Astrocyte of the spinal cord (primary cell): ENCODE data around the gene KRT33A.
"Not testable (repeated sequence)": the region's sequence is repeated elsewhere in the genome, so short reads cannot be mapped to it uniquely, and the experiment has no call there.

ENCODE experiments used
- DNase-seq: peaks from one replicate; pipeline ENCODE4 v3.0.0; 2011; ENCODE audit warnings: low read depth, low spot score
- H3K4me3 ChIP-seq: 2 replicates; pipeline ENCODE4 v1.5.1; 2011; ENCODE audit warnings: low read depth, mild to moderate bottlenecking, low read length, moderate library complexity
- CTCF ChIP-seq: IDR thresholded peaks from 2 replicates; pipeline ENCODE4 v1.5.1; 2012; ENCODE audit warnings: low read depth, mild to moderate bottlenecking, low read length, inconsistent platforms
- in situ Hi-C: cut with HindIII; loops from 2 replicates; pipeline ENCODE4 v1.10.0; 2017; ENCODE audit warnings: low sequenced_read_pairs

Gene KRT33A

GRCh38 chr17:41350381-41350878, at the start of gene KRT33A:
Gene KRT33A (minus strand): TSS chr17:41350828. CDS start chr17:41350767, 61 bp downstream.
- H3K4me3 ChIP-seq, DNase-seq, in situ Hi-C loops: not testable (repeated sequence)

GRCh38 chr17:41396996-41397660, 46.5 kb upstream of the KRT33A start, which contains the start of gene KRT31:
Gene KRT31 (minus strand): TSS chr17:41397608. CDS start chr17:41397539, 69 bp downstream.
- no peak within 1 kb of the TSS for H3K4me3 ChIP-seq
- no peak for TF ChIP-seq CTCF
- in situ Hi-C loops, result no loop called here
- DNase-seq, result no peak

- H3K4me3 ChIP-seq, result no peak overlapping the region
- in situ Hi-C loops, result no loop called here
These were observed 45.7 kb upstream of the KRT33A start for GRCh38 chr17:41396340-41396739.

GRCh38 chr17:41395611-41396010, 45.0 kb upstream of the KRT33A start:
- in situ Hi-C loops, result no loop called here
- DNase-seq, result no peak
- no peak for TF ChIP-seq CTCF
- no peak overlapping the region for H3K4me3 ChIP-seq

More at GRCh38 chr17:41396340-41396739, 45.7 kb upstream of the KRT33A start:
- no peak for DNase-seq
- TF ChIP-seq CTCF, result no peak

GRCh38 chr17:41395044-41395443, 44.4 kb upstream of the KRT33A start:
- in situ Hi-C loops, H3K4me3 ChIP-seq, DNase-seq: not testable (repeated sequence)

GRCh38 chr17:41394254-41394996, 43.8 kb upstream of the KRT33A start:
- in situ Hi-C loops, result no loop called here
- no peak overlapping the region for H3K4me3 ChIP-seq
- no peak for TF ChIP-seq CTCF
- no peak for DNase-seq

- in situ Hi-C loops, result no loop called here
- DNase-seq, result no peak
- H3K4me3 ChIP-seq, result no peak overlapping the region
- no peak for TF ChIP-seq CTCF
These were observed 43.2 kb upstream of the KRT33A start for GRCh38 chr17:41393826-41394225.
